KOPT-K1 (cell line): ENCODE data around the gene IQCE.

Experiments used
- H3K27ac ChIP-seq: fragments of 200-600 bp; sonication (generic); 2 replicates; pipeline ENCODE4 v1.5.1; 2016; ENCODE audit warnings: antibody characterized with exemption, mild to moderate bottlenecking, low read depth, low read length; ENCODE audit not compliant: poor library complexity, severe bottlenecking
- H3K36me3 ChIP-seq: fragments of 200-600 bp; sonication (generic); 2 replicates; pipeline ENCODE4 v1.5.1; 2017; ENCODE audit warnings: antibody characterized with exemption, mild to moderate bottlenecking, low read length, moderate library complexity; ENCODE audit not compliant: insufficient read depth
- H3K9me3 ChIP-seq: fragments of 200-600 bp; sonication (generic); 2 replicates; pipeline ENCODE4 v1.5.1; 2017; ENCODE audit warnings: antibody characterized with exemption, low read length, mild to moderate bottlenecking; ENCODE audit not compliant: insufficient read depth, poor library complexity, severe bottlenecking

The IQCE gene

DNA sequence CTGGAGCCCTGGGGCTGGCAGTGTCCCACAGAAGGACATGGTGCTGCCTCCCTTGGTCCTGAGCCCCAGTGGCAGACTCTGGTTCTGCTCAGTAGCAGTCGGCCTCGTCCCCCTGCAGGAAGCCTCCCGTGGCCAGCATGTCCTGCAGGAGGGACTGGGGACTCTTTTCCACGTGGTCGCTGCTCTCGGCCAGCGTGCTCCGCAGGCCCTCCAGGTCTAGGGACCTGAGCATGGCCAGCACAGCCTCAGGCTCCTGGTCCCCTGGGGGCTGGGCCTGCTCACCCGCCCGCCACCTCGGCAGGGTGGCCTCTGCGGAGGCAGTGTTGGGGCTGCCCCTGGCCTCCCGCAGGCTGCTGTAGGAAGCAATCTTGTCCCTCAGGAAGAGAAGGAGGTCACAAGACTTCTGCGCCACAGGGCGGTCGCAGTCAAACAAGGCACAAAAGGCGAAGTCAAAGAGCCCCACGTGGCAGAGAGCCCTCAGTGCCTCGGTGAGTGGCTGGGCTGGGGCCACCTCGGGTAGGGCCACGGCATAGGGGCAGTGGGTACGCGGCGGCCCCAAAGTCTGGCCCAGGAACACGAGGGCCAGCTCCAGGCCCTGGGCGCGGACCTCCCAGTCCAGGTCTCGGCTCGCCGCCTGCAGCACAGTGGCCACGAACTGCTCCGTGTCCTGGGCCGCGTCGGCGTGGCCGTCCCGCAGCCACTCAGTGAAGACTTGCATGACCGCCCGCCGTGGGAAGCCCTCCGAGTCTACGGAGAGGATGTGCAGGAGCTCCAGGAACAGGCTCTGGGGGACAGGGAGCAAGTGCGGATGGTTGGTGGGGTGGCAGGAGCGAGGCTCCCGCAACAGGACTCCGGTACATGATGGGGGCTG, 20.6 kb upstream of the IQCE start:
- H3K27ac ChIP-seq: no peak overlapping the region
- H3K9me3 ChIP-seq: no peaks in the 10 kb centered on the region
- H3K36me3 ChIP-seq: peaks cover 56% of the 10 kb centered on the region

DNA sequence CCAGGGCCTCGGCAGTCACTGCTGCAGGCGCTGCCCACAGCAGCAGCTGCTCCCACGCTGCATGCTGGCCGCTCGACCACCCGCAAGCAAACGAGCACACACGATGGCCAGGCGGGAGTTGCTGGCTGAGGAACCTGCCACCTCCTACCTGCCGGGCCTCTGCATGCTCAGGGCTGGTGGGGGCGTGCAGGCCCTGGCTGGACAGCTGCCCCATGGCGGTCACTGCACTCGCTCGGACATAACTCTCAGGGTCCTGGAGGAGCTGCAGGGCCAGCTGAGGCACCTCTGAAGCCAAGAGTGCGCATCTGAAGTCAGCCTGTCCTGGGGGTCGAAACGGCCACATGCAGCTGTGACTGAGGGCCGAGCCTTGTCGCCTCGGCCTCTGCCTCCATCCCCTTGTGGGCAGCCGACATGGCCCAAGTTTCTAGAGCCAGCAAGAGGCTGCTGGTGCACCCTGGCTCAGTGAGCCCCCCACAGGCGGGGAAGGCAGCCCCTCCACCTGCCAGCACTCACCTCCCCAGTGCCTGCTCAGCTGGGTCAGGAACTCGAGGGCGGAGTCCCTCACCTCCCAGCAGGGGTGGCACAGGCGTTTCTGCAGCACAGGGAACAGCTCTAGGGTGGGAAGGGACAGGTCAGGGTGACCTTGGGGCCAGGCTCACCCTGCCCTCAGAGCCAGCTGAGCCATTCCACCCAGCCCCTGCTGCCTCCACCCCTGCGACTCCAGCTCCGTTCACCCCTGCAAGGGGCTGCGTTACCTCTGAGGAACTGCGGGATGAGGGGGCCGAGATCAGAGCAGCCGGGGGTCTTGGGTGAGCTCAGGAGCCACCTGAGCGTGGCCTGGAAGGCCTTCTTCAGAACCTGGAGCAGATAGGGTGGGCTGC, 19.5 kb upstream of the IQCE start:
- H3K9me3 ChIP-seq: no peaks in the 10 kb centered on the region
- H3K36me3 ChIP-seq: peaks cover 67% of the 10 kb centered on the region
- no peak overlapping the region for H3K27ac ChIP-seq

- Histone ChIP-seq H3K9me3 (no peaks in the 10 kb centered on the region), H3K27ac (no peak overlapping the region), H3K36me3 (peaks cover 75% of the 10 kb centered on the region)
These were observed 18.6 kb upstream of the IQCE start for GRCh38 chr7:2540133-2540532.

DNA sequence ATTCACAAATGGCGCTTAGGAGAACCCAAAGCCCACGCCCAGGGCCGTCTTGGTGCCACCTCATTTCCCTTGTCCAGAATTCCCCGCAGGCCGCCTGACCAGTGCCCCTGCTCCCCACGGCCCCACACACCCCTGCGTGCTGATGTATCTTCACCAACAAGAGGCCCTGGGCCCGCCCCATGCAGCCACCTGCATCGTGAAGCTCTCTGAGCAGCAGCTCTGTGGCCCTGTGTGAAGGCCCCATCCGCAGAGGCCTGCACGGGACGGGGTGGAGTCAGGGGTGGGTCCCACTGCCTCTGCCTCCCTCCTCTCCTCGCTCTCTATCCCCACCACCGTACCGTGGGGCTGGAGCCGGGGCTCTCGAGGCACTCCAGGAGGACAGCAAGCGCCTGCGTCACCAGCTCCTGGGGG, 18.1 kb upstream of the IQCE start:
- H3K27ac ChIP-seq: no peak overlapping the region
- no peaks in the 10 kb centered on the region for H3K9me3 ChIP-seq
- H3K36me3 ChIP-seq: peaks cover 80% of the 10 kb centered on the region

GRCh38 chr7:2541291-2542010, 17.3 kb upstream of the IQCE start:
- H3K36me3 ChIP-seq: peaks cover 88% of the 10 kb centered on the region
- no peak overlapping the region for H3K27ac ChIP-seq
- no peaks in the 10 kb centered on the region for H3K9me3 ChIP-seq

DNA sequence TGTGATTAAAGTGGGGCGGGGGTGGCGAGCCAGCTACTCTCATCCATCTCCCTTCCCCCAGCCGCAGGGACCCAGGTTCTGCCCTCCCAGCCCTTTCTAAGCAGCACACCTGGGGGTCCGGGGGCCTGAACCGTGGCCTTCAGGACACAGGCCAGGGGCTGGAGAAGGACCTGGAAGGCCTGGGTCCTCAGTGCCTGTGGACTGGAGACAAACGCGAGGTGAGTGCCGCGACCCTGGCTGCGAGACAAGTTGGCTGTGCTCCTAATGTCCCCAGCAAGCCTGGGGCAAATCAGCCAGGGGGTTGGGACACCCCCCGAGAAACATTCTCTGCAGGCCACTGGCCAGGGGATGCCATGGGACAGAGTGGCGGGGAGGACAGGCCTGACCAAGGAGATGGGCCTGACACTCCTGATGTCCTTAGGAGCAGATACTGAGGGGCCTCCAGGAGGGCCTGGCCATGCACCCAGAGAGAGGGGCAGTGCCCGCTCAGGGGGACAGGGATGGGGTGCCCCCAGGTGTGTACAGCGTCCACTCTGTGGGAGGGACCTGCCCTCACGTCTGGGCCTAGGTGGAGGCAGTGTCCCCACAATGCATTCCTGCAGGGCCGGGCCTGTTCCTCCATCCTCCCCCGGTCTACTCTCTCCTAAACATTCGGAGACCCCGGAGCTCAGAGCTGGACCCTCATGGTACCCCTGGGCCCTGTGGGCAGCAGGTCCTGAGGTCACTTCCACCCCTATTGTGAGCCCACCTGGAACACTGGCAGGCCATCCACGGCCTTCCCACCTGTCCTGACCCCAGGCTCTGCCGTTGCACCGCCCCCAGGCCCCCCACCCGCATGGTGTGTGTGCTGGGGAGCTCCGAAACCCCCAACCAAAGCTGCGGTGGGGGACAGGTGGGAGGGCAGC, 16.5 kb upstream of the IQCE start:
- Histone ChIP-seq H3K36me3 (peaks cover 95% of the 10 kb centered on the region), H3K27ac (no peak overlapping the region), H3K9me3 (no peaks in the 10 kb centered on the region)

DNA sequence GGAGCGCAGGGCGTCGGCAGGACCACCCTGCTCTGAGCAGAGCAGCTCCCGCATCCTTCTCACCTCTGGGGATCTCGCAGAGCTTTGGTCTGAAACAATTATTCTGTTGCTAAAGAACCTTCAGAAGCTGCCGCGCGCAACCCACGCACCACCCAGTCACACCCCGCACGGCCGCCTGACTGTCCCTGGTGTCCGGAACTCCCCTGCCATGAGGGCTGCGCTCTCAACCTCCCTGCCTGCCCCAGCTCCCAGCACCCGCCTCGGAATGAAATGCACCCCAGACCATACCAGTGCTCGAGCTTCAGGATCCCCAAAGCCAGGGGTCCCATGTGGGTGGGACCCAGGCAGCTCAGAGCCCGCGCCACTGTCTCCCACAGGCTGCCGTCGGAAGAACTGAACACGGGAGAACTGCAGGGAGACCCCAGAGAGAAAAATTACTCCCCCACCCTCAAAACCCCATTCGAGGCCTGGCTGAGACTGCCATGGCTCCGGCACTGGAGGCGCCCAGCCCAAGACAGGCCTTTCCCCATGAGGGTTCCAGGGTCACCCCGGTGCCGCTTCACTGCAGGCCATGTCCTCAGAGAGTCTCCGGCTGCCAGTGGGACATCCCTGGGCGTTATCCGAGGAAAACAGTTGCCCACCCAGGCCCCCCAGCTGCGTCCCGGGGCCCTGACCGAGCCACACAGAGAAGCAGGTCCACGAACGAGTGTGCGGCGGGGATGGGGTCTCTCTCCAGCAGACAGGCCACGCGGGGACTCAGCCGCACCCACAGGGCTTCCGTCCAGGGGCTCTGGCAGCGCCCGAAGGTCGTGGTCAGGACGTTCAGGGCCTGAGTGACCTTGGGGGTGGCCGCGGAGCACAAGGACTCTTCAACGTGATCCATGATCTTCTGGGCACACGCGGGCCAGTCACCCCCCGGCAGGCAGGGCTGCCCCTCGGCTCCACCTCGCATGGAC, 15.6 kb upstream of the IQCE start:
- Histone ChIP-seq H3K36me3 (peaks cover 97% of the 10 kb centered on the region), H3K9me3 (no peaks in the 10 kb centered on the region), H3K27ac (no peak overlapping the region)

GRCh38 chr7:2544541-2545188, 14.1 kb upstream of the IQCE start:
- Histone ChIP-seq H3K27ac (no peak overlapping the region), H3K36me3 (peaks cover 96% of the 10 kb centered on the region), H3K9me3 (no peaks in the 10 kb centered on the region)

DNA sequence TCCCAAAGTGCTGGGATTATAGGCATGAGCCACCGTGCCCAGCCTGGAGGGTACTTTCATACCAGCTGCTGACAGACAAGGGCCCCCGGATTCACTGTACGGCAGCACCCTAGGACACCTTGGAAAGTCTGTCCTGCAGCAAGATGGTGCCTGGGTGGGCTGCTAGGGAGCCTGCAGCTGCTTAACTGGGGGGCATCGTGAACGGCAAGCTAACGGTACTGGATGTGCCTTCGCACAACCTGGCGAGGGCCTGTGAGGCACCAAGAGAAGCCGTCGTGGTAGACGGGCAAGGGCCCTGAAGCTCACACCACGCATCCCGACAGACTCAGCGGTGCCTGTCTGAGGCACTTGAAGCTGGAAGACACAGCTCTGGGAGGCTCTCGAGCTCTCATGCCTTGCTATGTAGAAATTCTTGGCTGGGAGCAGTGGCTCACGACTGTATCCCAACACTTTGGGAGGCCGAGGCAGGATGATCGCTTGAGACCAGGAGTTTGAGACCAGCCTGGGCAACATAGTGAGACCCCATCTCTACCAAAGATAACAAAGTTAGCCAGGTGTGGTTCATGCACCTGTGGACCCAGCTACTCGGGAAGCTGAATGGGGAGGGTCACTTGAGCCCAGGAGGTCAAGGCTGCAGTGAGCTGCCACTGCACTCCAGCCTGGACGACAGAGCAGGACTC, 12.9 kb upstream of the IQCE start:
- Histone ChIP-seq H3K9me3 (no peaks in the 10 kb centered on the region), H3K36me3 (peaks cover 94% of the 10 kb centered on the region), H3K27ac (no peak overlapping the region)

DNA sequence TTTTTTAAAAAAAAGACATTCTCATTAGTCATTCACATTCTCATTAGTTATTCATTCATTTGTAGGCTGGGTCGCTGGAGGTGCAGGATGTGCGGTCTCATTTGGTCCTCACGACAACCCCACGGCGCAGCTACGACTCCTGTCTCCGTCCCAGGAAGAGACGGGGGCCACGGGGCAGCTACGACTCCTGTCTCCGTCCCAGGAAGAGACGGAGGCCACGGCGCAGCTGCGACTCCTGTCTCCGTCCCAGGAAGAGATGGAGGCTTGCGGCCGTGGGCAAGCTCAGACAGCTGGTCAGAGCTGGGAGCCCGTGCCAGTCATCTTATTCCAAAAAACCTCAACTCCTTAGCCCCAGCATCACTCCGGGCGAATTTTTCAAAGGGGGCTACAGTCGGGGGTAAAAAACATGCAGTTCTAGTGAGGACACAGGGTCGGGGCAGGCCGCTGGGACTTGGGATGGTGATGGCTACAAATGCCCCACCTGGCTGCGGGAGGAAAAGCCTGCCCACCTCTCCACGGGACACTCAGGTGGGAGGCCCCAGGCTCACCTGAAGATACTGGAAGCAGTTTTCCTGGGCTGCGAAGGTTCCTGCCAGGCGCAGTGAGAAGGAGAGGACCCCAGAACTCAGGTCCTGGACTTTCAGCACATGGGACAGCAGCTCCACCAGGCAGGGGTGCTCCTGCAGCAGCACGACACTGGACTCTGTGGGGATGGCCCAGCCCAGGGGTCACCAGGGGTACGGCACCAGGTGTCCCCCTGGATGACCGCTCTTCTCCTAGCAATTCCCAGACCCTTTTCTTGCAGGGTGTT, 11.8 kb upstream of the IQCE start:
- Histone ChIP-seq H3K36me3 (peaks cover 93% of the 10 kb centered on the region), H3K27ac (no peak overlapping the region), H3K9me3 (no peaks in the 10 kb centered on the region)

DNA sequence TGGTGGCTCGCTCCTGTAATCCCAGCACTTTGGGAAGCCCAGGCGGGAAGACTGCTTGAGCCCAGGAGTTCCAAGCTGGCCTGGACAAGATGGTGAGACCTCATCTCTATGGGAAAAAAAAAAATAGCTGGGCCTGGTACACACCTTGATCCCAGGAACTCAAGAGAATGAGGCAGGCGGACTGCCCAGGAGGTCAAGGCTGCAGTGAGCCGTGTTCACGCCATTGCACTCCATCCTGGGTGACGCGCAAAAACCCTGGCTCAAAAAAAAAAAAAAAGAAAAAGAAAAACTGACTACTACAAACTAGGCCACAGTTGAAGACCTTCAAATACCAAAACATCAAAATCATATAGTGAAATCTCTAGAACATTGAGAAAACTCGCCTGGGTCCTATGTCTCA, 7.4 kb upstream of the IQCE start:
- no peak overlapping the region for H3K27ac ChIP-seq
- peaks cover 66% of the 10 kb centered on the region for H3K36me3 ChIP-seq
- H3K9me3 ChIP-seq: no peaks in the 10 kb centered on the region

- no peak overlapping the region for H3K27ac ChIP-seq
- no peaks in the 10 kb centered on the region for H3K9me3 ChIP-seq
- H3K36me3 ChIP-seq: peaks cover 50% of the 10 kb centered on the region
These were observed 5.7 kb upstream of the IQCE start for GRCh38 chr7:2553108-2553507.
